Breast epithelium (tissue), 4 donors: ENCODE measurements around the gene ARHGEF7. TPM values are rescaled to one million over a fixed set of nuclear protein-coding genes. Genes with fewer than 3 reads are reported as not detected.

ENCODE experiments used
- DNase-seq, 2 donors: peaks; one replicate each; pipeline ENCODE4 v3.0.0-alpha.2; 2019; ENCODE audit warnings: low spot score in 2 of 2
- H3K27ac ChIP-seq, 2 donors: fragments of 200-600 bp; sonication (generic) in 1 of 2; one replicate each; pipeline ENCODE4 v1.5.1; 2016 to 2019; ENCODE audit warnings: mild to moderate bottlenecking in 1 of 2
- H3K27me3 ChIP-seq, 2 donors: fragments of 200-600 bp; sonication (generic) in 1 of 2; one replicate each; pipeline versions ENCODE4 v1.5.1 to v1.6.0; 2017 to 2019; ENCODE audit warnings: control low read depth in 1 of 2, mild to moderate bottlenecking in 1 of 2
- H3K36me3 ChIP-seq: fragments of 200-600 bp; one replicate; pipeline ENCODE4 v1.5.1; 2019
- H3K4me1 ChIP-seq, 2 donors: fragments of 200-600 bp; sonication (generic); one replicate each; pipeline ENCODE4 v1.5.1; 2016 to 2019; ENCODE audit warnings: control low read depth in 1 of 2
- H3K4me3 ChIP-seq, 3 donors: fragments of 200-600 bp; sonication (generic); 1 replicate in 2 of 3; 2 replicates in 1 of 3; pipeline ENCODE4 v1.5.1; 2016 to 2019; ENCODE audit warnings: mild to moderate bottlenecking in 3 of 3, moderate library complexity in 2 of 3
- H3K9me3 ChIP-seq, 2 donors: fragments of 200-600 bp; sonication (generic) in 1 of 2; one replicate each; pipeline ENCODE4 v1.5.1; 2016 to 2019; ENCODE audit warnings: control low read depth in 1 of 2
- POLR2A ChIP-seq: fragments of 450-650 bp; IDR thresholded peaks from one replicate; pipeline ENCODE4 v1.6.1; 2016; ENCODE audit warnings: antibody characterized with exemption, mild to moderate bottlenecking, moderate library complexity
- POLR2AphosphoS5 ChIP-seq, 3 donors: sonication (generic); formaldehyde crosslinking; IDR thresholded peaks; one replicate each; pipeline ENCODE4 v1.6.1; 2017; ENCODE audit warnings: antibody characterized with exemption in 3 of 3
- intact Hi-C: fragments of 100-400 bp; cut with DNase I; formaldehyde crosslinking; loops from one replicate; pipeline ENCODE4 v1.15.1; 2023; ENCODE audit warnings: low total_unique reads
- total RNA-seq, 3 donors: library from RNA; depleted of rRNA; stranded (reverse); fragments of >200 nt; gene quantifications; one replicate each; pipeline ENCODE4 v1.1.0, GENCODE V29; 2016
- TF ChIP-seq, protein P1 (sequence below), 3 donors: fragments of 450-650 bp; IDR thresholded peaks; one replicate each; pipeline ENCODE4 v1.5.1; 2016 to 2017; ENCODE audit warnings: antibody characterized with exemption in 3 of 3, mild to moderate bottlenecking in 3 of 3, moderate library complexity in 3 of 3

ARHGEF7 gene
- total RNA-seq, 3 donors from 2014 or later: 79.6 to 92.0 (median 85.5) TPM

DNA sequence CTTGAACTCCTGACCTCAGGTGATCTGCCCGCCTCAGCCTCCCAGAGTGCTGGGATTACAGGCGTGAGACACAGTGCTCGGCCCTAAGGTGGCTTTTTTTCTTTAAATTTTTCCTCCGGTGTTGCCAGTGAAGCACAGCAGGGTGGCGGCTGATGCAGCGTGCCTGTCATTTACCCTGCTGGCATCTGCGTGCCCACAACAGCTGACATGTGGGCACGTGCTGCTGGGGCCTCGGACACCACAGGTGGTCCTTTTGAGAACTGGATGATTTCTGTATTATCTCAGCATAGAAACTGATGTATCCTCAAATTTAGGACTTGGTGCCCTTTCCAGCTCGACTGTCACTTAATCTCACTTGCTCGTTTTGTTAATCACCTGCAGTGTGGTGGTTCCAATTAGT is 174.1 kb downstream of the ARHGEF7 start:
- no peaks in the 10 kb centered on the region for H3K36me3 ChIP-seq
- TF ChIP-seq, protein P1, sequence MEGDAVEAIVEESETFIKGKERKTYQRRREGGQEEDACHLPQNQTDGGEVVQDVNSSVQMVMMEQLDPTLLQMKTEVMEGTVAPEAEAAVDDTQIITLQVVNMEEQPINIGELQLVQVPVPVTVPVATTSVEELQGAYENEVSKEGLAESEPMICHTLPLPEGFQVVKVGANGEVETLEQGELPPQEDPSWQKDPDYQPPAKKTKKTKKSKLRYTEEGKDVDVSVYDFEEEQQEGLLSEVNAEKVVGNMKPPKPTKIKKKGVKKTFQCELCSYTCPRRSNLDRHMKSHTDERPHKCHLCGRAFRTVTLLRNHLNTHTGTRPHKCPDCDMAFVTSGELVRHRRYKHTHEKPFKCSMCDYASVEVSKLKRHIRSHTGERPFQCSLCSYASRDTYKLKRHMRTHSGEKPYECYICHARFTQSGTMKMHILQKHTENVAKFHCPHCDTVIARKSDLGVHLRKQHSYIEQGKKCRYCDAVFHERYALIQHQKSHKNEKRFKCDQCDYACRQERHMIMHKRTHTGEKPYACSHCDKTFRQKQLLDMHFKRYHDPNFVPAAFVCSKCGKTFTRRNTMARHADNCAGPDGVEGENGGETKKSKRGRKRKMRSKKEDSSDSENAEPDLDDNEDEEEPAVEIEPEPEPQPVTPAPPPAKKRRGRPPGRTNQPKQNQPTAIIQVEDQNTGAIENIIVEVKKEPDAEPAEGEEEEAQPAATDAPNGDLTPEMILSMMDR (IDR thresholded peaks at IDR 0.05): no peak
- no peak overlapping the region for H3K4me3 ChIP-seq
- intact Hi-C loops: no loop called here
- no peaks in the 10 kb centered on the region for H3K4me1 ChIP-seq
- H3K27me3 ChIP-seq: no peaks in the 10 kb centered on the region
- no peak for DNase-seq
- H3K27ac ChIP-seq: no peak overlapping the region
- H3K9me3 ChIP-seq: no peaks in the 10 kb centered on the region

DNA sequence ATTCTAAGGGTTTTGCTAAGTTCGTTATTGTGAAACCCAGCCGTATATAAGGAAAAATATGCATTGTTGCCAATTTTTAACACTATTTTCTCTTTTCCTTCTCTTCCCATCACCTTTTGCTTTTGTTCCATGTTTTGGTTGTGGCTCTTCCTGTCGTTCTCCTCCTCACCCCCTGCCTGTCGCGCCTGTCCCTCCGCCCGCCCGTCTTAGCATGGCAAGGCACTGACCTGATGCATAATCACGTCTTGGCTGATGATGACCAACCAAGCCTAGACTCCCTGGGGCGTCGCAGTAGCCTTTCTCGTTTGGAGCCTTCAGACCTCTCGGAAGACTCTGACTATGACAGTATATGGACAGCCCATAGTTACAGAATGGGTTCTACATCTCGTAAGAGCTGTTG is 176.8 kb downstream of the ARHGEF7 start:
- no peak for DNase-seq
- Histone ChIP-seq H3K9me3 (no peaks in the 10 kb centered on the region), H3K27me3 (no peaks in the 10 kb centered on the region), H3K4me3 (no peak overlapping the region), H3K36me3 (no peaks in the 10 kb centered on the region), H3K27ac (no peak overlapping the region), H3K4me1 (no peaks in the 10 kb centered on the region)
- TF ChIP-seq POLR2AphosphoS5 (IDR thresholded peaks at IDR 0.05): no peak
- TF ChIP-seq POLR2A: no peak
- TF ChIP-seq, protein P1 (IDR thresholded peaks at IDR 0.05): no peak
- intact Hi-C loops: no loop called here

DNA sequence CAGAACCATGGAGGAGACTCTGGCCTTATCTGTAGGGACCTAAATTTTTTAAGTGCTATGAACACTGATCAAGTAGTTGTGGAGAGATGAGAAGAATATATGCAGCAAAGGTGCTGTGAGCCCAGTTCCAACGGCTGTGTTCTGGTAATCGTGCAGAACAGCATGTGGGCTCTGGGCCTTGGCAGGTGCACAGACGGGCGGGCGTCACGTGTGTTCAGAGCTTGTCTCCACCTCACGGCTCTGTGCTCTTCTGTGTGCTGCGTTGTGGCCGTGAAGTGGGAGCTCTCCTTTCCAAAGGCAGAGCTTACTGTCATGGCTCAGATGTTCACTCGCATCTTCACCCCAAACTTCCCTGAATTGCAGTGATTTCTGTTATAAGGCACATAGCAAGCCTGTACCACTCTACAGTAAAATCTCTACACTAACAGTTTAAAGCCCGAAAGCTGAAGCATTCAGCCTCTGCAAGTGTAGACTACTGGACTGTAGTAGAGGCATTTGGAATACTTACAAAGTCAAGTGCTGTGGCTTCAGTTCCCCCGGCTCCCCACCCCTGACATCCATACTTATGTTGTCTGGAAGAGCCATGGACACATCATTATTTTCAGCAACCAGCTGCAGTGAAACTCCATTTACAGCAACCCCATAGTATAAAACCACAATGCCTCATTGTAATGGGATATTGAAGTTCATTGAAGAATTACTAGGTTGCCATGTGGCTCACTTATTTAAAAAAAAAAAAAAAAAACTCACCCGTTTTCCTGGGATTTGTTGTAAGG is 177.8 kb downstream of the ARHGEF7 start:
- Histone ChIP-seq H3K4me3 (no peak overlapping the region), H3K36me3 (no peaks in the 10 kb centered on the region), H3K4me1 (no peaks in the 10 kb centered on the region), H3K27ac (no peak overlapping the region), H3K27me3 (no peaks in the 10 kb centered on the region), H3K9me3 (no peaks in the 10 kb centered on the region)
- no peak for DNase-seq
- intact Hi-C loops: no loop called here
- TF ChIP-seq POLR2A (no peak), POLR2AphosphoS5 (IDR thresholded peaks at IDR 0.05) (no peak)
- TF ChIP-seq, protein P1 (IDR thresholded peaks at IDR 0.05): no peak

DNA sequence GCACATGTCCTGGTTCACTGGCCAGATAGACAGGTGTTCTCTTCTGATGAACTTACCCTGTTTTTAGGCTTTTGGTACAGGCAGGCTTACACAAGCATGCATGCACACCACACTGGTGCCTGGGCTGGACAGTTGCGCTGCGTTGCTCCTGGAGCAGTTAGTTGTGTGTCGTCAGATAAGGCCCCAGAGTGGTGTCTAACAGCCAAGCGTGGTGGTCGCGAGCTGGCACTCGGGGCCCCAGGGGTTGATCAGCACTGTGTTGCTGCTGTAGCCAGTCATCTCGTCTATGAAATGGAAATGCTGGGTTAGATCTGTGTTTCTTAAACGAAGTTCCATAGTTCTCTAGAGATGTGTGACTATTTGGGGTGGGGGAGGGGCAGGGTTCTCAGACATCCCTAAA is 180.8 kb downstream of the ARHGEF7 start:
- no peaks in the 10 kb centered on the region for H3K36me3 ChIP-seq

DNA sequence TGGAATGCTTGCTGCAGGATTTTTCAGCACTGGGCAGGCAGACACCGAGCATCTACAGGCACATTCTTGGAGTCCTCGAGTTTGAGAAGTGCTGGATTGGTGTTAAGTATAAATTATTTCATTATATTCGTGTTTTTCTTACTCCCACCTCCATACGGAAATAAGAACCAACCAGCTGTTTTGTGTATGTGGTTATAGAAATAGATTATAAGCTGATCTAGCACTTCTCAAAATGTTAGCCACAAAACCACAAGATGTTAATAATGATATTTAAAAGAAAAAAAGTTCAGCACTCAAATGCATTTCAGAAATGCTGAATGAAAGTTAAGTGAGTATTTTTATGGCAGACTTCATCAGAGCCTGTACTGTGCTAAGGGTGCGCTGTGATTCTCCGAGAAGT is 181.3 kb downstream of the ARHGEF7 start:
- Histone ChIP-seq H3K27ac (no peak overlapping the region), H3K27me3 (no peaks in the 10 kb centered on the region), H3K4me3 (no peak overlapping the region), H3K36me3 (no peaks in the 10 kb centered on the region), H3K4me1 (no peaks in the 10 kb centered on the region), H3K9me3 (no peaks in the 10 kb centered on the region)
- TF ChIP-seq POLR2AphosphoS5 (IDR thresholded peaks at IDR 0.05) (no peak), POLR2A (no peak)
- TF ChIP-seq, protein P1 (IDR thresholded peaks at IDR 0.05): no peak
- no peak for DNase-seq
- intact Hi-C loops: no loop called here

More for the DNA sequence above, 180.8 kb downstream of the ARHGEF7 start:
- intact Hi-C loops: no loop called here
- DNase-seq: no peak
- Histone ChIP-seq H3K9me3 (no peaks in the 10 kb centered on the region), H3K27me3 (no peaks in the 10 kb centered on the region), H3K4me1 (no peaks in the 10 kb centered on the region), H3K27ac (no peak overlapping the region), H3K4me3 (no peak overlapping the region)
- no peak for TF ChIP-seq POLR2A
- no peak for TF ChIP-seq POLR2AphosphoS5 (IDR thresholded peaks at IDR 0.05)
- TF ChIP-seq, protein P1 (IDR thresholded peaks at IDR 0.05): no peak
